IMR-90 (cell line): ENCODE measurements around the gene TEAD2. TPM values are rescaled to one million over a fixed set of nuclear protein-coding genes. Genes with fewer than 3 reads are reported as not detected.

ENCODE experiments used
- ATAC-seq: fragments of 200-7000 bp; cut with Tn5 transposase; 2 replicates; pipeline ENCODE4 v1.9.1; 2020; ENCODE audit warnings: low read depth, mild to moderate bottlenecking, moderate library complexity
- BruUV-seq: library from RNA; stranded (reverse); fragments of 400-500 nt; replicated peaks from 2 replicates; lab custom pipeline; 2021; lab: Mats Ljungman, UMichigan
- CTCF ChIA-PET: fragments of 300-600 bp; formaldehyde crosslinking; extraction: SDS; loops from one replicate; lab custom pipeline; 2021; ENCODE audit warnings: antibody characterized with exemption; lab: Yijun Ruan, JAX
- POLR2A ChIA-PET: fragments of 300-600 bp; sonication (Branson Sonifier 250); formaldehyde crosslinking; loops from one replicate; lab custom pipeline; 2022; ENCODE audit warnings: antibody characterized with exemption; ENCODE audit not compliant: unreplicated experiment; lab: Charles Lee
- DNase-seq: peaks from one replicate; pipeline ENCODE4 v3.0.0; 2013
- H2AFZ ChIP-seq: replicated peaks from 2 replicates; pipeline ENCODE3; 2013; ENCODE audit warnings: low read length, mild to moderate bottlenecking; ENCODE audit not compliant: poor library complexity
- H2AK5ac ChIP-seq: 2 replicates; pipeline ENCODE4 v1.6.1; 2013; ENCODE audit warnings: low read depth, low read length, inconsistent platforms
- H2AK9ac ChIP-seq: replicated peaks from 2 replicates; pipeline ENCODE3; 2013; ENCODE audit warnings: mild to moderate bottlenecking, low read depth, low read length, moderate library complexity; ENCODE audit not compliant: poor library complexity
- H2BK120ac ChIP-seq: 2 replicates; pipeline ENCODE4 v1.6.1; 2013; ENCODE audit warnings: low read depth, low read length, inconsistent platforms
- H2BK15ac ChIP-seq: 3 replicates; pipeline ENCODE4 v1.6.1; 2013; ENCODE audit warnings: low read depth, low read length, inconsistent platforms
- H2BK20ac ChIP-seq: 2 replicates; pipeline ENCODE4 v1.6.1; 2013; ENCODE audit warnings: low read depth, mild to moderate bottlenecking, inconsistent platforms, low read length, moderate library complexity
- H2BK5ac ChIP-seq: 2 replicates; pipeline ENCODE4 v1.6.1; 2013; ENCODE audit warnings: mild to moderate bottlenecking, low read depth, low read length, inconsistent platforms; ENCODE audit not compliant: poor library complexity, severe bottlenecking
- H3K14ac ChIP-seq: replicated peaks from 2 replicates; pipeline ENCODE4 v1.6.1; 2013; ENCODE audit warnings: low read depth, low read length, inconsistent platforms
- H3K18ac ChIP-seq: 2 replicates; pipeline ENCODE4 v1.6.1; 2013; ENCODE audit warnings: low read depth, low read length, control low read depth
- H3K23ac ChIP-seq: 2 replicates; pipeline ENCODE4 v1.6.1; 2013; ENCODE audit warnings: low read depth, low read length, inconsistent platforms
- H3K27ac ChIP-seq: 2 replicates; pipeline ENCODE4 v1.5.1; 2013; ENCODE audit warnings: mild to moderate bottlenecking, control low read depth, low read length; ENCODE audit not compliant: insufficient read depth
- H3K27me3 ChIP-seq: 2 replicates; pipeline ENCODE4 v1.6.1; 2013; ENCODE audit warnings: low read length; ENCODE audit not compliant: control insufficient read depth, insufficient read depth
- H3K36me3 ChIP-seq: 2 replicates; pipeline ENCODE4 v1.6.1; 2013; ENCODE audit warnings: low read length, mixed read lengths; ENCODE audit not compliant: control insufficient read depth, insufficient read depth
- H3K4ac ChIP-seq: 2 replicates; pipeline ENCODE4 v1.6.1; 2013; ENCODE audit warnings: low read depth, low read length, inconsistent platforms
- H3K4me1 ChIP-seq: 2 replicates; pipeline ENCODE4 v1.6.1; 2013; ENCODE audit warnings: low read length, mixed read lengths; ENCODE audit not compliant: control insufficient read depth, insufficient read depth
- H3K4me2 ChIP-seq: 2 replicates; pipeline ENCODE4 v1.6.1; 2013; ENCODE audit warnings: low read depth, mild to moderate bottlenecking, control low read depth, low read length, moderate library complexity
- H3K4me3 ChIP-seq: 2 replicates; pipeline ENCODE4 v1.5.1; 2013; ENCODE audit warnings: low read depth, mild to moderate bottlenecking, control low read depth, low read length, moderate library complexity; ENCODE audit not compliant: insufficient read depth
- H3K56ac ChIP-seq: 2 replicates; pipeline ENCODE4 v1.6.1; 2013; ENCODE audit warnings: low read length, inconsistent platforms; ENCODE audit not compliant: insufficient read depth; ENCODE audit errors: extremely low read depth
- H3K79me1 ChIP-seq, 2 experiments: 2 replicates each; pipeline ENCODE4 v1.6.1; 2013; ENCODE audit warnings: low read length in 2 of 2, inconsistent platforms in 1 of 2, low read depth in 1 of 2
- H3K9ac ChIP-seq: 2 replicates; pipeline ENCODE4 v1.6.1; 2013; ENCODE audit warnings: low read depth, low read length, control low read depth
- H3K9me1 ChIP-seq: 2 replicates; pipeline ENCODE4 v1.6.1; 2013; ENCODE audit warnings: low read length, inconsistent platforms; ENCODE audit not compliant: insufficient read depth
- H3K9me3 ChIP-seq: 2 replicates; pipeline ENCODE4 v1.6.1; 2013; ENCODE audit warnings: low read length; ENCODE audit not compliant: control insufficient read depth, insufficient read depth
- H4K20me1 ChIP-seq: 2 replicates; pipeline ENCODE4 v1.6.1; 2013; ENCODE audit warnings: low read length, inconsistent platforms; ENCODE audit not compliant: insufficient read depth
- H4K5ac ChIP-seq: 2 replicates; pipeline ENCODE4 v1.6.1; 2013; ENCODE audit warnings: mild to moderate bottlenecking, low read depth, low read length, control low read depth
- H4K8ac ChIP-seq, 2 experiments: 2 replicates each; pipeline ENCODE4 v1.6.1; 2013; ENCODE audit warnings: low read depth in 2 of 2, low read length in 2 of 2, control low read depth in 1 of 2, inconsistent platforms in 1 of 2
- H4K91ac ChIP-seq: 2 replicates; pipeline ENCODE4 v1.6.1; 2013; ENCODE audit warnings: low read depth, low read length, inconsistent platforms; ENCODE audit not compliant: insufficient read depth
- CHD1 ChIP-seq: IDR thresholded peaks from 2 replicates; pipeline ENCODE4 v1.6.1; 2012; ENCODE audit warnings: low read depth, low read length, improper control_type of control experiment
- ELK1 ChIP-seq: fragments of 150-350 bp; IDR thresholded peaks from 2 replicates; pipeline ENCODE4 v1.6.1; 2016; ENCODE audit warnings: low read depth, mild to moderate bottlenecking, low read length, moderate library complexity, borderline replicate concordance
- MAFK ChIP-seq: IDR thresholded peaks from 2 replicates; pipeline ENCODE4 v1.6.1; 2012; ENCODE audit warnings: low read depth, low read length, improper control_type of control experiment
- MAZ ChIP-seq: IDR thresholded peaks from 2 replicates; pipeline ENCODE4 v1.6.1; 2012; ENCODE audit warnings: low read depth, mild to moderate bottlenecking, low read length, improper control_type of control experiment, moderate library complexity, borderline replicate concordance
- MXI1 ChIP-seq: IDR thresholded peaks from 2 replicates; pipeline ENCODE4 v1.6.1; 2012; ENCODE audit warnings: low read depth, mild to moderate bottlenecking, low read length, moderate library complexity, borderline replicate concordance
- NFE2L2 ChIP-seq: fragments of 150-350 bp; IDR thresholded peaks from 2 replicates; pipeline ENCODE4 v1.6.1; 2016; ENCODE audit warnings: low read depth, mild to moderate bottlenecking, low read length
- RAD21 ChIP-seq: IDR thresholded peaks from 2 replicates; pipeline ENCODE4 v1.6.1; 2012; ENCODE audit warnings: low read length, improper control_type of control experiment
- RCOR1 ChIP-seq: IDR thresholded peaks from 2 replicates; pipeline ENCODE4 v1.6.1; 2012; ENCODE audit warnings: mild to moderate bottlenecking, low read length, improper control_type of control experiment; ENCODE audit not compliant: insufficient replicate concordance
- RFX5 ChIP-seq: IDR thresholded peaks from 2 replicates; pipeline ENCODE4 v1.8.0; 2012; ENCODE audit warnings: low read depth, mild to moderate bottlenecking, low read length, moderate library complexity
- SMC3 ChIP-seq: fragments of 150-350 bp; IDR thresholded peaks from 2 replicates; pipeline ENCODE4 v1.6.1; 2016; ENCODE audit warnings: low read depth, mild to moderate bottlenecking, antibody characterized with exemption, low read length, moderate library complexity
- USF2 ChIP-seq: fragments of 150-350 bp; IDR thresholded peaks from 2 replicates; pipeline ENCODE4 v1.6.1; 2017; ENCODE audit warnings: mild to moderate bottlenecking, antibody characterized with exemption, low read length, low read depth
- WGBS, 2 experiments: methylation state at CpG; one replicate each; pipeline versions ENCODE4 v1.1.5 to v1.1.7; 2013; ENCODE audit warnings: missing lambda C conversion rate in 2 of 2; ENCODE audit not compliant: insufficient read length in 1 of 2; ENCODE audit errors: extremely low coverage in 2 of 2; 5-methylcytosine and 5-hydroxymethylcytosine counted together
- dilution Hi-C: fragments of 300-500 bp; cut with HindIII; formaldehyde crosslinking; loops from one replicate; pipeline ENCODE4 v1.14.3; 2018; ENCODE audit warnings: low sequenced_read_pairs; ENCODE audit not compliant: unreplicated experiment
- in situ Hi-C: fragments of 300-500 bp; cut with MboI; formaldehyde crosslinking; loops from 3 replicates; pipeline ENCODE4 v1.14.3; 2019; ENCODE audit warnings: low sequenced_read_pairs, inconsistent platforms, mixed read lengths
- intact Hi-C: fragments of 100-400 bp; cut with micrococcal nuclease; formaldehyde crosslinking; loops from 2 replicates; pipeline ENCODE4 v1.10.0; 2022
- polyA plus RNA-seq, 3 experiments: library from polyadenylated mRNA; depleted of rRNA; stranded (reverse); fragments of >200 nt; gene quantifications; 2 replicates each; pipeline ENCODE4 v1.2.3, GENCODE V29; 2012; ENCODE audit warnings: low replicate concordance in 1 of 3
- total RNA-seq: library from RNA; depleted of rRNA; stranded (reverse); fragments of >200 nt; gene quantifications from 2 replicates; pipeline ENCODE4 v1.2.3, GENCODE V29; 2012
- TF ChIP-seq, protein P1 (sequence below): conservative IDR thresholded peaks from 2 replicates; pipeline ENCODE4 v1.5.1; 2012; ENCODE audit warnings: mild to moderate bottlenecking, low read depth, low read length, improper control_type of control experiment

Gene TEAD2
- total and polyA plus RNA-seq, 2 of the 4 experiments (the other 2 are of a cell fraction), result 30.8 to 33.6 TPM

- ChIA-PET POLR2A (no interaction called here), CTCF (interaction anchor here (0.5 kb wide), 1 partner anchor 375 kb away, joined by 7 read pairs; no protein-coding TSS in a partner anchor)
- in situ Hi-C loops (no loop called here), dilution Hi-C loops (no loop called here), intact Hi-C loops (no loop called here)
- Histone ChIP-seq H3K4me2 (no peak overlapping the region), H3K79me1 (peaks cover 0 to 20% of the 10 kb centered on the region in 2 experiments; a peak in 3 of 4 replicates), H3K4me1 (no peaks in the 10 kb centered on the region), H2BK20ac (no peak overlapping the region), H4K8ac (no peak overlapping the region), H4K5ac (no peak overlapping the region), H2BK15ac (no peak overlapping the region), H3K27me3 (no peaks in the 10 kb centered on the region), H2BK5ac (no peak overlapping the region), H3K9ac (no peak overlapping the region), H2AK9ac (no peak overlapping the region), H3K36me3 (peaks cover 80% of the 10 kb centered on the region), H3K27ac (no peak overlapping the region), H3K9me3 (no peaks in the 10 kb centered on the region), H4K20me1 (peaks cover 13% of the 10 kb centered on the region), H3K9me1 (0 out of 2 replicates have a peak, but pooled peaks cover 6% of the 10 kb centered on the region), H3K14ac (no peak overlapping the region), H3K56ac (no peak overlapping the region), H3K23ac (no peak overlapping the region), H2AFZ (no peak overlapping the region), H3K4ac (no peak overlapping the region), H2AK5ac (no peak overlapping the region), H3K18ac (no peak overlapping the region), H3K4me3 (no peak overlapping the region), H2BK120ac (no peak overlapping the region), H4K91ac (no peak overlapping the region)
- no peak for ATAC-seq
- no TSS peak for BruUV-seq
- TF ChIP-seq USF2, result no peak
- TF ChIP-seq, protein P1, sequence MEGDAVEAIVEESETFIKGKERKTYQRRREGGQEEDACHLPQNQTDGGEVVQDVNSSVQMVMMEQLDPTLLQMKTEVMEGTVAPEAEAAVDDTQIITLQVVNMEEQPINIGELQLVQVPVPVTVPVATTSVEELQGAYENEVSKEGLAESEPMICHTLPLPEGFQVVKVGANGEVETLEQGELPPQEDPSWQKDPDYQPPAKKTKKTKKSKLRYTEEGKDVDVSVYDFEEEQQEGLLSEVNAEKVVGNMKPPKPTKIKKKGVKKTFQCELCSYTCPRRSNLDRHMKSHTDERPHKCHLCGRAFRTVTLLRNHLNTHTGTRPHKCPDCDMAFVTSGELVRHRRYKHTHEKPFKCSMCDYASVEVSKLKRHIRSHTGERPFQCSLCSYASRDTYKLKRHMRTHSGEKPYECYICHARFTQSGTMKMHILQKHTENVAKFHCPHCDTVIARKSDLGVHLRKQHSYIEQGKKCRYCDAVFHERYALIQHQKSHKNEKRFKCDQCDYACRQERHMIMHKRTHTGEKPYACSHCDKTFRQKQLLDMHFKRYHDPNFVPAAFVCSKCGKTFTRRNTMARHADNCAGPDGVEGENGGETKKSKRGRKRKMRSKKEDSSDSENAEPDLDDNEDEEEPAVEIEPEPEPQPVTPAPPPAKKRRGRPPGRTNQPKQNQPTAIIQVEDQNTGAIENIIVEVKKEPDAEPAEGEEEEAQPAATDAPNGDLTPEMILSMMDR, result no peak
- no peak for TF ChIP-seq RAD21
- no peak for TF ChIP-seq SMC3
- no peak for TF ChIP-seq MXI1
- no peak for TF ChIP-seq CHD1
- no peak for TF ChIP-seq NFE2L2
- TF ChIP-seq ELK1, result no peak
- no peak for TF ChIP-seq MAFK
- TF ChIP-seq RFX5, result no peak
- TF ChIP-seq MAZ, result no peak
- TF ChIP-seq RCOR1, result no peak
- 88% methylated on average over 7 of the region's 11 CpGs; no CpG with 5 or more reads in 1 of the 2 experiments for WGBS, 2 experiments
- no peak for DNase-seq
These were observed 17.5 kb downstream of the TEAD2 start for GRCh38 chr19:49344505-49345423.
